ENCODE measurements around the gene DSPP. TPM values are rescaled to one million over a fixed set of nuclear protein-coding genes. Genes with fewer than 3 reads are reported as not detected.

The DSPP gene
- polyA plus RNA-seq, 1 of the 3 experiments (the other 2 are of a cell fraction): not detected

GRCh38 chr4:87649980-87650379 is 41.7 kb downstream of the DSPP start, which contains the start of gene DMP1 (continued):
- TF ChIP-seq, protein P1, sequence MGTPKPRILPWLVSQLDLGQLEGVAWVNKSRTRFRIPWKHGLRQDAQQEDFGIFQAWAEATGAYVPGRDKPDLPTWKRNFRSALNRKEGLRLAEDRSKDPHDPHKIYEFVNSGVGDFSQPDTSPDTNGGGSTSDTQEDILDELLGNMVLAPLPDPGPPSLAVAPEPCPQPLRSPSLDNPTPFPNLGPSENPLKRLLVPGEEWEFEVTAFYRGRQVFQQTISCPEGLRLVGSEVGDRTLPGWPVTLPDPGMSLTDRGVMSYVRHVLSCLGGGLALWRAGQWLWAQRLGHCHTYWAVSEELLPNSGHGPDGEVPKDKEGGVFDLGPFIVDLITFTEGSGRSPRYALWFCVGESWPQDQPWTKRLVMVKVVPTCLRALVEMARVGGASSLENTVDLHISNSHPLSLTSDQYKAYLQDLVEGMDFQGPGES (IDR thresholded peaks at IDR 0.05; ENCODE audit: low read depth, low read length): no peak

GRCh38 chr4:87650938-87651337 is 42.6 kb downstream of the DSPP start:
- H4K20me1 ChIP-seq (ENCODE audit: insufficient read depth): no peaks in the 10 kb centered on the region
- H3K9ac ChIP-seq: no peak overlapping the region
- H3K36me3 ChIP-seq (replicated peaks in 1 of 2; ENCODE audit: control insufficient read depth in 1 of 2, insufficient read depth in 2 of 2, low read length in 1 of 2): no peaks in the 10 kb centered on the region
- 64% methylated on average over 2 of the region's 2 CpGs for WGBS (ENCODE audit: low lambda C conversion rate)
- no peaks in the 10 kb centered on the region for H3K9me3 ChIP-seq
- H3K4me2 ChIP-seq: no peak overlapping the region
- POLR2A ChIA-PET: no interaction called here
- no peak for DNase-seq
- H3F3A ChIP-seq (replicated peaks; ENCODE audit: insufficient read depth): no peaks in the 10 kb centered on the region
- no peaks in the 10 kb centered on the region for H3K9me2 ChIP-seq
- H3K4me1 ChIP-seq (ENCODE audit: control insufficient read depth in 1 of 2, insufficient read depth in 2 of 2, low read depth in 1 of 2, low read length in 1 of 2): no peaks in the 10 kb centered on the region
- H2AFZ ChIP-seq (ENCODE audit: low read depth): no peak overlapping the region
- no peak overlapping the region for H3K27ac ChIP-seq (ENCODE audit: low read depth in 2 of 2, low read length in 1 of 2)
- H3K79me2 ChIP-seq (ENCODE audit: insufficient read depth): no peaks in the 10 kb centered on the region
- H3K4me3 ChIP-seq (ENCODE audit: low read depth in 2 of 2, low read length in 1 of 2): no peak overlapping the region
- no peaks in the 10 kb centered on the region for H3K27me3 ChIP-seq (ENCODE audit: insufficient read depth)
- TF ChIP-seq MAX (IDR thresholded peaks at IDR 0.05; ENCODE audit: low read depth) (no peak), GATA2 (CRISPR knock-in tag; IDR thresholded peaks at IDR 0.05) (no peak), FOXJ3 (CRISPR knock-in tag; IDR thresholded peaks at IDR 0.05) (no peak), ELF1 (IDR thresholded peaks at IDR 0.05) (no peak), MXI1 (IDR thresholded peaks at IDR 0.05; ENCODE audit: low read depth, low read length) (no peak), GABPA (IDR thresholded peaks at IDR 0.05; ENCODE audit: low read depth) (no peak), RAD21 (IDR thresholded peaks at IDR 0.05; ENCODE audit: low read length) (no peak), CHD2 (IDR thresholded peaks at IDR 0.05; ENCODE audit: low read length, partially characterized antibody) (no peak), JUND (IDR thresholded peaks at IDR 0.05) (no peak), FOSL2 (IDR thresholded peaks at IDR 0.05; ENCODE audit: borderline replicate concordance, low read depth) (no peak), SIN3A (IDR thresholded peaks at IDR 0.05; ENCODE audit: borderline replicate concordance, low read depth, low read length) (no peak), RCOR1 (IDR thresholded peaks at IDR 0.05; ENCODE audit: low read length) (no peak)
- TF ChIP-seq, protein P2, sequence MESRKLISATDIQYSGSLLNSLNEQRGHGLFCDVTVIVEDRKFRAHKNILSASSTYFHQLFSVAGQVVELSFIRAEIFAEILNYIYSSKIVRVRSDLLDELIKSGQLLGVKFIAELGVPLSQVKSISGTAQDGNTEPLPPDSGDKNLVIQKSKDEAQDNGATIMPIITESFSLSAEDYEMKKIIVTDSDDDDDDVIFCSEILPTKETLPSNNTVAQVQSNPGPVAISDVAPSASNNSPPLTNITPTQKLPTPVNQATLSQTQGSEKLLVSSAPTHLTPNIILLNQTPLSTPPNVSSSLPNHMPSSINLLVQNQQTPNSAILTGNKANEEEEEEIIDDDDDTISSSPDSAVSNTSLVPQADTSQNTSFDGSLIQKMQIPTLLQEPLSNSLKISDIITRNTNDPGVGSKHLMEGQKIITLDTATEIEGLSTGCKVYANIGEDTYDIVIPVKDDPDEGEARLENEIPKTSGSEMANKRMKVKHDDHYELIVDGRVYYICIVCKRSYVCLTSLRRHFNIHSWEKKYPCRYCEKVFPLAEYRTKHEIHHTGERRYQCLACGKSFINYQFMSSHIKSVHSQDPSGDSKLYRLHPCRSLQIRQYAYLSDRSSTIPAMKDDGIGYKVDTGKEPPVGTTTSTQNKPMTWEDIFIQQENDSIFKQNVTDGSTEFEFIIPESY (IDR thresholded peaks at IDR 0.05; ENCODE audit: borderline replicate concordance, low read depth): no peak
- TF ChIP-seq, protein P3, sequence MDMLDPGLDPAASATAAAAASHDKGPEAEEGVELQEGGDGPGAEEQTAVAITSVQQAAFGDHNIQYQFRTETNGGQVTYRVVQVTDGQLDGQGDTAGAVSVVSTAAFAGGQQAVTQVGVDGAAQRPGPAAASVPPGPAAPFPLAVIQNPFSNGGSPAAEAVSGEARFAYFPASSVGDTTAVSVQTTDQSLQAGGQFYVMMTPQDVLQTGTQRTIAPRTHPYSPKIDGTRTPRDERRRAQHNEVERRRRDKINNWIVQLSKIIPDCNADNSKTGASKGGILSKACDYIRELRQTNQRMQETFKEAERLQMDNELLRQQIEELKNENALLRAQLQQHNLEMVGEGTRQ (IDR thresholded peaks at IDR 0.05; ENCODE audit: borderline replicate concordance, low read depth, low read length): no peak
- CTCF ChIA-PET: no interaction called here
